Cortex of kidney (tissue), 1 donor: Measurements from ENCODE around the gene ZNF625.
"Not testable (repeated sequence)": the region's sequence is repeated elsewhere in the genome, so short reads cannot be mapped to it uniquely, and the experiment has no call there.

Experiments used
- DNase-seq: peaks from one replicate; lab custom pipeline; 2025; lab: John Stamatoyannopoulos, UW

ZNF625 gene

DNA sequence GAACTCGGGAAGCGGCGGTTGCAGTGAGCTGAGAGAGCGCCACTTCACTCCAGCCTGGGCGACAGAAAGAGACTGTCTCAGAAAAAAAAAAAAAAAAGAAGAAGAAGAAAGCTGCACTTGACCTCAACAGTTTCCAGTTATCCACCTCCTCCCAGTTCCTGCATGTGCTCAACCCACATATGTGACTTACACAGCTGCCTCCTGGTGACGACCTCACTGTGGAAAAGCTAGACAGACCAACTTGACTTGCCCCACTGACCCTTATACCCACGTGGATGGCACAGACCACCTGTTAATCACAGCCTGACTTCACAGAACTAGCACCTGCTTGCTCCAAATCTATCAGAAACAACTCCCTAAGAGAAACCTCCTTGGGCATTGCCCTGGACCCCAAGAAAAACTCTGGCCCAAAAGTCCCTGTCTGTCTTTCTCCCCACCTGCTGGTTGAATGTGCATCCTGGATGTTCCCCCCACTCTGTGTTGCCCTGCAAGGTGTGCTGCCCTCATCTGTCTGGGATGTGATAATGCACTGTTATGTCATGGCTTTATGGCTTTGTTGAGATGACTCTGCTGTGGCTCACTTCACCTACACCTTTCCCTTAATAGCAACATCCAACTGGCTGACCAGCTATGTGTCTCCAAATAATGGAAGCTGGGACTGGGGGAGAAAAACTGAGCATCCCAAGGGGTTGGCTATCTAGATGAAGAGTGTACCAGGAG is 19.2 kb downstream of the ZNF625 start:
- no peak for DNase-seq

- DNase-seq: no peak
These were observed 23.5 kb downstream of the ZNF625 start for GRCh38 chr19:12133069-12133468.

DNA sequence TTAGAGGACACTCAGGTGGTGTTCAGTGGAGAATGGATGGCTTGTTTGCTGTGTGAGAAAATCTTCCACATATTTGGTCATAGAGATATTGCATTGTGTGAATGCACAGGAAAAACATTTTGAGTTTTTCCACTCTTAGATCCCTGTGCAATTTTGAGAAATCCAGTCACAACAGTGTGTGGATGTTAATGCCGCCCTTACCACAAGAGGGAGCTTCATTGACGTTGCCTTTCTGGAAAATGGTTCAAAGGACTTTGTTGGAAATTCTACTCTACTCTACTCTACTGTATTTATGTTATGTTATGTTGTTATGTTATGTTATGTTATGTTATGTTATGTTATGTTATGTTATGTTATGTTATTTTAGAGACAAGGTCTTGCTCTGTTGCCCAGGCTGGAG is 29.8 kb downstream of the ZNF625 start:
- no peak for DNase-seq

DNA sequence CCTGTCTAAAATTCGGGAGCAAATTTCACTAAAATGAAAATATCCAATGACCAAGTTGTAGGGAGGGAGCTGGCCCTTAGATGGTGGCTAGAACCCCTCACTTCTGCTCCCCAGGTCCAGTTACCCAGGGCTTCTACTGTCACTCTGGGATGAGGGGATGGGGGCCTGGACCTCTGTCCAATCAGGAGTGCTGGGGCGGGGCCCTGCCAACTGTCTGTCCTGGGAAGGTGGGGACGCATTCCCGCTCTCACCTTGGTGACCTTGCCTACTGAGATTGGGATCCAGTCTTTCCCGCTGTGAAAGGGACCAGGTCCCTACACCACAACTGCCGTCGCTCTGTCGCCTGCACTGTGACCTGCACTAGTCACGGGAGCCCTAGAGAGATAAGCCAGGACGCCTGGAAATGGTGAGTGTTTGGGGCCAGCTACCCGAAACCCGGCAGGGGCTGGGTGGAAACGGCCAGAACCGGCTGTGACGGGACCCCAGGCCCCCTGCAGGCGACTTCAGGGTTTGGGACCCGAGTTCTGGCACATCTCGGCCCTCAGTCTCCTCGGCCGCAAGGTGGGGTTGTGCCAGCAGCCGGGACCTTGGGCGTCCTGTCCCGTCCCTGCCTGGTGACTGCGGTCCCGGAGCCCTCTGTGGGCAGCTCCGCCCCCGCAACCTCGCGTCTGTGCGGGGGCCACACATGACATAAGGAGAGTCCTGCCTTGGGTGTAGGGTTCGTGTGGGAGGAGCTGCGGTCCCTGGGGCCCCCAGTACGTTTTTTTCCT is 39.1 kb downstream of the ZNF625 start:
- DNase-seq: no peak

- no peak for DNase-seq
These were observed 43.4 kb downstream of the ZNF625 start for GRCh38 chr19:12113121-12113520.

DNA sequence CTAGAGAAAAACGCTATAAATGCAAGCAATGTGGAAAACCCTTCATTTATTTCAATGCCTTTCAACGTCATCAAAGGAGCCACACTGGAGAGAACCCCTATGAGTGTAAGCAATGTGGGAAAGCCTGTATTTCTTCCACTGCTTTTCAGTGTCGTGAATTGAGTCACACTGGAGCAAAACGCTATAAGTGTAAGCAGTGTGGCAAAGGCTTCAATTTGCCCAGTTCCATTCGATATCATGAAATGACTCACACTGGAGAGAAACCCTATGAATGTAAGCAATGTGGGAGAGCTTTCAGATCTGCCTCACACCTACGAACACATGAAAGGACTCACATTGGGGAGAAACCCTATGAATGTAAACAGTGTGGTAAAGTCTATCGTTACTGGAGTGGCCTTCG is 43.8 kb downstream of the ZNF625 start:
- DNase-seq: no peak

GRCh38 chr19:12111943-12112637 is 44.4 kb downstream of the ZNF625 start:
- no peak for DNase-seq

- DNase-seq: no peak
These were observed 45.4 kb downstream of the ZNF625 start for GRCh38 chr19:12111176-12111575.

GRCh38 chr19:12103909-12104308 is 52.6 kb downstream of the ZNF625 start:
- DNase-seq: not testable (repeated sequence)

GRCh38 chr19:12098040-12098439 is 58.5 kb downstream of the ZNF625 start:
- no peak for DNase-seq

DNA sequence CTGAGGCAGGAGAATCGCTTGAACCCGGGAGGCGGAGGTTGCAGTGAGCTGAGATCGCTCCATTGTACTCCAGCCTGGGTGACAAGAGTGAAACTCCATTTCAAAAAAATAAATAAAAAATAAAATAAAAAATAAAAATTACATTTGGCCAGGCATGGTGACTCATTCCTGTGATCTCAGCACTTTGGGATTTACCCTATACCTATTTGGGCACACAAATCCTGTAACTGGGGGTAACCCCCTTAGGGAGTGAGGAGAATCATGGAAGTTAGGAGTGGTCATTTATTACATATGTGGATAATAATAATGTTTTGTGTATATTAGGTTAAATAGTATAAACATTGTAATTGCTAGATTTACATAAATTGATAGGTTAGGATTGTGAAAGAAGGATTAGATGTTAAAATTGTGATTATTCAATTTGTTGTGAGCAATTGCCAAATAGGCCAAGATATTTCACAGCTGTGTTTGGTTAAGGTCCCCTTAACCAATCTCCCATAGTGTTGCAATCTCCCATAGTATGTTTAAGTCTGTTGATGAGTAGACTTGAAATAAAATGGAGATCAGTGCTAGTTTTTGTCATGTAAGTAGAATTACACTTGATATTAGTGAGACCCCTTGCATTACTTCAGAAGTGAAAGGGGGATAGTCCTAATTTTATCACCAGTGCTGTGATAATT is 61.3 kb downstream of the ZNF625 start:
- no peak for DNase-seq
